NCI-H226 (cell line): ENCODE data around the gene DTX3.
A peak's percentile ranks its signal among the peaks of the same experiment; 100 is the strongest.
"Not testable (repeated sequence)": the region's sequence is repeated elsewhere in the genome, so short reads cannot be mapped to it uniquely, and the experiment has no call there.

Experiments used
- DNase-seq: peaks from one replicate; pipeline ENCODE4 v3.0.0-alpha.2; 2015

DTX3 gene

GRCh38 chr12:57632958-57633840, 28.6 kb downstream of the DTX3 start, which contains the start of gene B4GALNT1:
TSS of gene B4GALNT1 (minus strand) at chr12:57633201. CDS start at chr12:57632132, 1,069 bp downstream.
- DNase-seq: peak; percentile 64

DNA sequence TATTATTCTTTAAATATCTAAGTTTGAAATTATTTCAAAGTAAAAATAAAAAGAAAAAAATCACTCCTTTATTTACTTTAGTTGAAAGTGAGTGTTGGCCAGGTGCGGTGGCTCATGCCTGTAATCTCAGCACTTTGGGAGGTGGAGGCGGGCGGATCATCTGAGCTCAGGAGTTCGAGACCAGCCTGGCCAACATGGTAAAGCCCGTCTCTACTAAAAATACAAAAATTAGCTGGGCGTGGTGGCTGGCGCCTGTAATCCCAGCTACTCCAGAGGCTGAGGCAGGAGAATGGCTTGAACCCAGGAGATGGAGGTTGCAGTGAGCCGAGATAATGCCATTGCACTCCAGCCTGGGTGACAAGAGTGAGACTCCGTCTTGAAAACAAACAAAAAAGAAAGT, 32.1 kb downstream of the DTX3 start:
- not testable (repeated sequence) for DNase-seq

DNA sequence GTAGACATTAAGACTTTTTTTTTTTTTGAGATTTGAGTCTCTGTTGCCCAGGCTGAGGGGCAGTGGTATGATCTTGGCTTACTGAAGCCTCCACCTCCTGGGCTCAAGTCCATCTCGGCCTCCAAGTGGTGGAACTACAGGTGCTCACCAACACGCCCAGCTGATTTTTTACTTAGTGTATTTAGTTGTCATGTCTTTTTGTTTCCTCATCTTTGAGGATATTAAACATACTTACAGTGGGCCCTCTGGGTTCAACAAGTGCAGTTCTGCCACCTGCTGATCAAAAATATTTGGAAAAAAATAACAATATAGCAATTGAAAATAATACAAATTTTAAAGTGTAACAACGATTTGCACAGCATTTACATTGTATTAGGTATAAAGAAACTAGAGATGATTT, 32.7 kb downstream of the DTX3 start:
- no peak for DNase-seq

DNA sequence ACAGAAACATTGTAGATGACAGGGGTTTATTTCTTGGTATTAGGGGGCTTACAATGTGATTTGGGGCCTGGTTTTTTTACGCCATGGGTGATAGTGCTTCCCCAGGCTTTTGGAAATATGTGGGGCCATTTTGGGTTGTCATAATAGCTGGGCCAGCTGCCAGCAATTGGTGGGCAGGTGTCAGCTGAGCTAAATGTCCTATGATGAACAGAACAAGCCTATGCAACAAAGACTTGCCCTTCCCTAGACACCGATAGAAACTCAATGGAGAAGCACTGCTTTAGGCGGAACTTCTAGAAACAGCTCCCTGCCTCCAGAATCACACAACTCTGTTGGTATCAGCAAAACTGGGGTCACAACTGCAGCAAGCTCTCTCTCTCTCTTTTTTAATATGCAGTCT, 33.5 kb downstream of the DTX3 start:
- no peak for DNase-seq

DNA sequence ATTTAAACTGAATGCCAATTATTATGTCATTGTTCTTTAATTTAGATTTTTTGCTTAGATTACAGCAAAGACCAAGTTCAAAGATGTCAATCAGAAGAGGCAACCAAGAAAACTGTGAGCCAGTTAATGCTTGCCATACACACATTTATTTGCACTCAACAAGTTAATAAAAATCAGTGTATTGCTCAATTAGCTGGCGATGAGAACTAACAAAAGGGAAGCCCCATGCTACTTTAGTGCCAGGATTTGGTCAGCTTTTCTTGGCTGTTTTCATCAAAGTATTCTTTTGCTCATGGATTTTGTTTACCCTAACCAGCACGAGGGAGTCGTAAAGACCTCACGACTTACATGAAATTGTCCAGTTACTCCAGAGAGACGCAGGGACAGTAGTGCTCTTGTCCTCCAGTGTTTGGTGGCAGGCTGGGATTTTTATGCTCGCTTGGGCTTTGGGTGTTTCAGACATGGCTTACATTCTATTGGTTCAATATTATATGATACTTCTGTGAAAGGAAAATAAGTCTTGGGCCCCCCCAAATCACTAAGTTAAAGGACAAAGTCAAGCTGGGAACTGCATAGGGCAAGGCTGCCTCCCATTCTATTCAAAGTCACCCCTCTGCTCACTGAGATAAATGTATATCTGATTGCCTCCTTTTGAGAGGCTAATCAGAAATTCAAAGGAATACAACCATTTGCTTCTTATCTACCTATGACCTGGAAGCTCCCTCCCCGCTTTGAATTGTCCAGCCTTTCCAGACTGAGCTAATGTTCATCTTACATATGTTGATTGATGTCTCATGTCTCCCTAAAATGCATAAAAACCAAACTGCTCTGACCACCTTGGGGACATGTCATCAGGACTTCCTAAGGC, 35.8 kb downstream of the DTX3 start:
- DNase-seq: no peak

DNA sequence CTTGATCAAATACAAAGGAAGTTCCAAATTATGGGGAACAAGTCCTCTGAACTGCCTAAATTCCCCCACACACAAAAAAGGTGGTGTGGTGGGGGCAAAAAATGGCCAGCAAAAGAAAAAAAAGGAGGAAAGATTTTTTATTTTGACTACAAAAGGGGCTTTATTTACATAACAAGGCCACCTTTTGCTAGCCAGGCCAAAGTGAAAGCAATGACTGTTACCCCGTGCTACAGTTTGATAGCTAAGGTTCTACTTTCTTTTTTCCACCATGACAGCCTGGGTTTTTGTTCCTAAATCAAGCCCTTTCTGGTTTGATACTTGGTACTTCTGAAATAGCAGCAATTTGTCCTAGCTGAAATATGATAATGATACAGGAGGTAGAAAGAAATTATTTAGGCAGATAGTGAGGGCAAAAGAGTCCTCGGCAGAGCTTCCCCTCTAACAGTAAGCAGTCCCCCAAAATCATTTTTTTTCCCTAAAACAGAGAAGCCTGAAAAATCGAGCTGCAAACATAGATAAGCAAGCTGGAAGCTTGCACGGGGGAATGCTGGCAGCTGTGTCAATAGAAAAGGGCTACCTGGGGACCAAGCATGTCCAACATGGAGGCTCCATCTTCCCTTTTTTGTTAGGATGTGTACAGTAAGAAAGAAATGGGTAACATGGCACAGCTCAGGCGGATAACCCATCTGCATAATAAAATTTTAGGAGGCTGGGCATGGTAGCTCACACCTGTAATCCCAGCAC, 37.2 kb downstream of the DTX3 start:
- DNase-seq: no peak

DNA sequence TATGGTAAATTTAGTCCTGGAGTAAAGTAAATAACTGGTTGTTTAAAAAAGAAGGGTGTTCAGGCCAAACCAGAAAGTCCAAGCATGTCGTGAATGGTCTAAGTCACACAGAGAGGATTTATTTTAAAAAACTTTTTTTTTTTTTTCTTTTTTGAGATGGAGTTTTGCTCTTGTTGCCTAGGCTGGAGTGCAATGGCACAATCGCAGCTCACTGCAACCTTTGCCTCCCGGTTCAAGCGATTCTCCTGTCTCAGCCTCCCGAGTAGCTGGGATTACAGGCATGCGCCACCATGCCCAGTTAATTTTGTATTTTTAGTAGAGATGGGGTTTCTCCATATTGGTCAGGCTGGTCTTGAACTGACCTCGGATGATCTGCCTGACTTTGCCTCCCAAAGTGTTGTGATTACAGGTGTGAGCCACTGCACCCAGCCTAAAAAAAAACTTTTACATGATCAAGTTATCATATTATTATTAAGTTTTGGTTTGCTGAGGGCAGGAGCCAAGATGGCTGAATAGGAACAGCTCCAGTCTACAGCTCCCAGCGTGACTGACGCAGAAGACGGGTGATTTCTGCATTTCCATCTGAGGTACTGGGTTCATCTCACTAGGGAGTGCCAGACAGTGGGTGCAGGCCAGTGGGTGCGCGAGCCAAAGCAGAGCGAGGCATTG, 41.5 kb downstream of the DTX3 start:
- peak; percentile 53 for DNase-seq

- DNase-seq: not testable (repeated sequence)
These were observed 42.0 kb downstream of the DTX3 start for GRCh38 chr12:57646659-57647049.

DNA sequence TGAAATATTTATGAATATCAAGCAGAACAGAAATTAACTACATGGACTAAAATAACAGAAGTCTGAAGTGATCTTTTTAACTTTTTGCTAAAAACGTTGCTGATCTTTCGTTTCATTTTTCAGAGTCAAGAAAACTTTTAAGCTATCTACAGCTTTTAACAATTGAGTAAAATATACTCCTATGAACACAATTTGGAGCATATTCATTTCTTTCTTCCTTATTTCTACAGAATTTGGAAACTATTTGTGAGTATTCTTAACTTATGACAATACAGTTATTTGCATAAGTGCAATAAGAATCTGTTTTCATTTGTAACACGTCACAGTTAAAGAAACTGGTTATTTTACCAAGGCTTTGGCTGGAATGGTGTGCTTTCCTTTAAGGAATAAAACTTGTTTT, 49.4 kb downstream of the DTX3 start:
- DNase-seq: no peak

GRCh38 chr12:57655541-57656240, 51.1 kb downstream of the DTX3 start:
- DNase-seq: no peak

DNA sequence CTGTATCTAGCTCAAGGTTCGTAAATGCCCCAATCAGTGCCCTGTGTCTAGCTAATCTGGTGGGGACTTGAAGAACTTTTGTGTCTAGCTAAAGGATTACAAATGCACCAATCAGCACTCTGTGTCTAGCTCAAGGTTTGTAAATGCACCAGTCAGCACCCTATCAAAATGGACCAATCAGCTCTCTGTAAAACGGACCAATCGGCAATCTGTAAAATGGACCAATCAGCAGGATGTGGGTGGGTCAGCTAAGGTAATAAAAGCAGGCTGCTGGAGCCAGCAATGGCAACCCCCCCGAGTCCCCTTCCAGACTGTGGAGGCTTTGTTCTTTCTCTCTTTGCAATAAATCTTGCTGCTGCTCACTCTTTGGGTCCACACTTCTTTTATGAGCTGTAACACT, 51.8 kb downstream of the DTX3 start:
- DNase-seq: not testable (repeated sequence)

GRCh38 chr12:57657744-57658143, 53.1 kb downstream of the DTX3 start:
- no peak for DNase-seq

DNA sequence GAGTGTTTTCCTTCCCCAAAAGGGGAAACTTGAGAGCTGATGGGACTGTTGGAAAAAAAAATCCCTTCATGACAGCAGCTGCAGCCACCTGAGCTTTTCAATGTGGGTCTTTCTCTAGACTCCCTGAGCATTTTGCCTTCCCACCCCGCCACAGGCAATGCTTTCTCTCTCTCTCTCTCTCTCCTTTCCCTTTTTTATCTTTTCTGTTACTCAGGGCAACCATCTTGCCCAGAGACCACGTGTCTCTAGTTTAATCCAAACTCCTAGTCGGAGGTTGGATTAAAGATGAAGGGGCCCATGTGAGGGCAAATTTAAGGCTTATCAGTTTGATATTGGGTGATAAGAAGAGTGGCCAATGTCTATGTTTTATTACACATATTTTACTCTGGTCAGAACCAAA, 54.3 kb downstream of the DTX3 start:
- DNase-seq: no peak
